Smooth muscle cell (in vitro differentiated cells): ENCODE measurements around the gene AFP. TPM values are rescaled to one million over a fixed set of nuclear protein-coding genes. Genes with fewer than 3 reads are reported as not detected.
A peak's percentile ranks its signal among the peaks of the same experiment; 100 is the strongest.

Experiments
- DNase-seq: peaks from one replicate; lab custom pipeline; 2025; ENCODE audit not compliant: unreplicated experiment; lab: John Stamatoyannopoulos, UW
- H2AFZ ChIP-seq: fragments of 200-600 bp; sonication (generic); 2 replicates; pipeline ENCODE4 v1.6.0; 2016; ENCODE audit warnings: antibody characterized with exemption, low read depth, mild to moderate bottlenecking
- H3F3A ChIP-seq: fragments of 200-600 bp; sonication (generic); 2 replicates; pipeline ENCODE4 v1.6.0; 2017; ENCODE audit warnings: antibody characterized with exemption, low read depth
- H3K27ac ChIP-seq: fragments of 200-600 bp; sonication (generic); 2 replicates; pipeline ENCODE4 v1.5.1; 2016; ENCODE audit warnings: low read depth, mild to moderate bottlenecking
- H3K27me3 ChIP-seq: fragments of 200-600 bp; sonication (generic); 2 replicates; pipeline ENCODE4 v1.6.1; 2016; ENCODE audit warnings: low read depth, mild to moderate bottlenecking
- H3K36me3 ChIP-seq: fragments of 200-600 bp; sonication (generic); 2 replicates; pipeline ENCODE4 v1.5.1; 2016; ENCODE audit warnings: low read depth
- H3K4me1 ChIP-seq: fragments of 200-600 bp; sonication (generic); 2 replicates; pipeline ENCODE4 v1.5.1; 2016; ENCODE audit warnings: low read depth
- H3K4me2 ChIP-seq: fragments of 200-600 bp; sonication (generic); 2 replicates; pipeline ENCODE4 v1.6.0; 2016; ENCODE audit warnings: mild to moderate bottlenecking
- H3K4me3 ChIP-seq: fragments of 200-600 bp; sonication (generic); 2 replicates; pipeline ENCODE4 v1.5.1; 2016; ENCODE audit warnings: mild to moderate bottlenecking
- H3K79me2 ChIP-seq: fragments of 200-600 bp; sonication (generic); 2 replicates; pipeline ENCODE4 v1.6.0; 2016; ENCODE audit warnings: low read depth, mild to moderate bottlenecking
- H3K9ac ChIP-seq: fragments of 200-600 bp; sonication (generic); 2 replicates; pipeline ENCODE4 v1.6.0; 2016; ENCODE audit warnings: low read depth
- H3K9me3 ChIP-seq: fragments of 200-600 bp; sonication (generic); replicated peaks from 2 replicates; pipeline ENCODE4 v1.5.1; 2016; ENCODE audit warnings: low read depth
- H4K20me1 ChIP-seq: fragments of 200-600 bp; sonication (generic); 2 replicates; pipeline ENCODE4 v1.6.0; 2016; ENCODE audit warnings: low read depth
- CTCF ChIP-seq: fragments of 200-600 bp; sonication (generic); IDR thresholded peaks from 2 replicates; pipeline ENCODE4 v1.5.1; 2017; ENCODE audit warnings: borderline replicate concordance, mild to moderate bottlenecking, antibody characterized with exemption; ENCODE audit not compliant: insufficient read depth, poor library complexity, severe bottlenecking
- WGBS: methylation state at CpG from one replicate; pipeline ENCODE4 v1.1.7; 2016; ENCODE audit warnings: low lambda C conversion rate; 5-methylcytosine and 5-hydroxymethylcytosine counted together
- polyA plus RNA-seq: library from polyadenylated mRNA; unstranded; fragments of >200 nt; fragmentation: Nextera tagmentation; extraction: Ambion mirVana; gene quantifications from 2 replicates; pipeline ENCODE4 v1.2.1, GENCODE V29; 2016
- total RNA-seq: library from RNA; depleted of rRNA; stranded (reverse); fragments of >200 nt; gene quantifications from 2 replicates; pipeline ENCODE4 v1.2.3, GENCODE V29; 2014

Gene AFP
- total and polyA plus RNA-seq, 2 experiments from 2014 or later = 5.0 to 6.0 TPM

DNA sequence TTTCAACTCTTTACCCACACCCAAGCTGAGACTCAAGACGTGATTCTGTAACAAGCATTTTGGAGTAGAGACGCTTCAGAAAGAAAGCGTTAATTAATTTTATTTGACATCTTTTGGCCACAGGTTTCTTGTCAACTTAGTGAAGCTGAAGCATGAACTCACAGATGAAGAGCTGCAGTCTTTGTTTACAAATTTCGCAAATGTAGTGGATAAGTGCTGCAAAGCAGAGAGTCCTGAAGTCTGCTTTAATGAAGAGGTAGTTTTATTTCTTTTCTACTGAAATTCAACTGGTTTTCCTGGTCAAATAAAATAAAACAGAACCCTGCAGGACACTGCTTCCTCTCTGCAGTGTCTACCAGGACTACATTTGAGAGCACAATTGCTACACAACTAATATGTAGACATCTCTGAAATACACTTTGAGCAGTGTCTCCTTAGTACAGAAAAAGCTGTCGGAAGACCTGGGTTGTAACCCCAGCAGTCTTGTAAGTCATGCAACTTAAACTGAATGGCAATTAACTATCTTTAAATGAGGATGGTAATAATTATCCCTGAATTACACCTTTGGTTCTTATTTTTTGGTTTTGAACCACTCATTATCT lies 65.7 kb downstream of the AFP start:
- Histone ChIP-seq H2AFZ (peak overlapping the region; percentile 42), H3K79me2 (no peaks in the 10 kb centered on the region), H3K27me3 (no peaks in the 10 kb centered on the region), H3K4me3 (no peak overlapping the region), H3K36me3 (no peaks in the 10 kb centered on the region), H3K4me1 (no peaks in the 10 kb centered on the region), H3K4me2 (no peak overlapping the region), H3F3A (no peaks in the 10 kb centered on the region), H3K9me3 (no peaks in the 10 kb centered on the region), H3K27ac (no peak overlapping the region), H4K20me1 (no peaks in the 10 kb centered on the region), H3K9ac (no peak overlapping the region)
- WGBS = 78% methylated on average over 5 of the region's 5 CpGs
- TF ChIP-seq CTCF = no peak
- no peak for DNase-seq

DNA sequence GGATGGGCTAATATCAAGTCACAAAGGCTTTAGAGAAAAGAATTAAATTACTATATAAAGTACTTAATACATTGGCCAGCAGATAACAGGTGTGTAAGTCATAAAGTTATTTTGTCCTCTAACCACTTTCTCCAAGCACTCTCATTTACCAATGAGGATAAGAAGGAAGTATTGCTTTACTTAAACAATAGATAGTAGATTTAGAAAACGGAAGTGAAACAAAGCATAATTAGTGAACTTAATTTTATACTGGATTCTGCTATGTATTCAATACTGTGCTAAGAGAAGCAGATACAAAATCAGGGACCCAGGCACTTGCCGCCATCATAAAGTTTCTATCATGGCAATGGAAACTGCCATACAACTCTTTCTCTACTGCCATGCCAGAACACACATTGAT lies 69.5 kb downstream of the AFP start:
- no peak overlapping the region for H3K4me3 ChIP-seq
- no peak for TF ChIP-seq CTCF
- H3K9me3 ChIP-seq = no peaks in the 10 kb centered on the region
- no peaks in the 10 kb centered on the region for H3K4me1 ChIP-seq
- no peak for DNase-seq
- H3K27me3 ChIP-seq = no peaks in the 10 kb centered on the region
- no peak overlapping the region for H3K9ac ChIP-seq
- H4K20me1 ChIP-seq = no peaks in the 10 kb centered on the region
- no peak overlapping the region for H2AFZ ChIP-seq
- no peaks in the 10 kb centered on the region for H3K79me2 ChIP-seq
- WGBS = 98% methylated on average over 2 of the region's 2 CpGs
- H3K36me3 ChIP-seq = no peaks in the 10 kb centered on the region
- no peak overlapping the region for H3K27ac ChIP-seq
- H3F3A ChIP-seq = no peaks in the 10 kb centered on the region
- no peak overlapping the region for H3K4me2 ChIP-seq

Other genes with a start within 250 kb of the AFP start
- gene ANKRD17, start 177.4 kb upstream of the AFP start, total RNA-seq = 58.0 and 62.2 TPM in 2 replicates
- 29.7 and 33.8 TPM in 2 replicates for gene ANKRD17, start 177.4 kb upstream of the AFP start, polyA plus RNA-seq
- 0.85 and 1.5 TPM in 2 replicates for gene ALB, start 31.9 kb upstream of the AFP start, total RNA-seq
- 4.8 and 6.2 TPM in 2 replicates for gene ALB, start 31.9 kb upstream of the AFP start, polyA plus RNA-seq
- not detected in 2 replicates for gene AFM, start 45.5 kb downstream of the AFP start, total RNA-seq
- gene AFM, start 45.5 kb downstream of the AFP start, polyA plus RNA-seq = not detected in 2 replicates
- gene RASSF6, start 184.2 kb downstream of the AFP start, total RNA-seq = 0.09 TPM in 1 of 2 replicates, not detected in the other
- 0.28 TPM in 1 of 2 replicates, not detected in the other for gene RASSF6, start 184.2 kb downstream of the AFP start, polyA plus RNA-seq